ENCODE data around the gene CD302. TPM values are rescaled to one million over a fixed set of nuclear protein-coding genes. Genes with fewer than 3 reads are reported as not detected.

The CD302 gene
- total RNA-seq, 1 donor from 2014 or later: not detected

- H3K4me1 Mint-ChIP-seq (ENCODE audit: low read depth, unreplicated experiment): no peaks in the 10 kb centered on the region
- no peaks in the 10 kb centered on the region for H3K36me3 Mint-ChIP-seq (ENCODE audit: unreplicated experiment)
- H3K4me3 Mint-ChIP-seq (ENCODE audit: unreplicated experiment): no peak overlapping the region
- H3K27me3 Mint-ChIP-seq (ENCODE audit: unreplicated experiment): no peaks in the 10 kb centered on the region
- no peaks in the 10 kb centered on the region for H3K9me3 Mint-ChIP-seq (ENCODE audit: unreplicated experiment)
- H3K27ac Mint-ChIP-seq (ENCODE audit: unreplicated experiment): no peak overlapping the region
- TF ChIP-seq CTCF (IDR thresholded peaks at IDR 0.05; ENCODE audit: partially characterized antibody, unreplicated experiment): no peak
- no peak for DNase-seq
Measured at GRCh38 chr2:159760326-159760725, 37.7 kb downstream of the CD302 start.

GRCh38 chr2:159759577-159759976 is 38.4 kb downstream of the CD302 start:
- no peak for DNase-seq
- H3K4me3 Mint-ChIP-seq (ENCODE audit: unreplicated experiment): no peak overlapping the region
- no peaks in the 10 kb centered on the region for H3K4me1 Mint-ChIP-seq (ENCODE audit: low read depth, unreplicated experiment)
- H3K36me3 Mint-ChIP-seq (ENCODE audit: unreplicated experiment): no peaks in the 10 kb centered on the region
- H3K27me3 Mint-ChIP-seq (ENCODE audit: unreplicated experiment): no peaks in the 10 kb centered on the region
- TF ChIP-seq CTCF (IDR thresholded peaks at IDR 0.05; ENCODE audit: partially characterized antibody, unreplicated experiment): no peak
- no peaks in the 10 kb centered on the region for H3K9me3 Mint-ChIP-seq (ENCODE audit: unreplicated experiment)
- no peak overlapping the region for H3K27ac Mint-ChIP-seq (ENCODE audit: unreplicated experiment)

GRCh38 chr2:159758686-159759085 is 39.3 kb downstream of the CD302 start:
- TF ChIP-seq CTCF (IDR thresholded peaks at IDR 0.05; ENCODE audit: partially characterized antibody, unreplicated experiment): no peak
- H3K4me3 Mint-ChIP-seq (ENCODE audit: unreplicated experiment): no peak overlapping the region
- no peaks in the 10 kb centered on the region for H3K4me1 Mint-ChIP-seq (ENCODE audit: low read depth, unreplicated experiment)
- H3K27me3 Mint-ChIP-seq (ENCODE audit: unreplicated experiment): no peaks in the 10 kb centered on the region
- no peak overlapping the region for H3K27ac Mint-ChIP-seq (ENCODE audit: unreplicated experiment)
- DNase-seq: no peak
- no peaks in the 10 kb centered on the region for H3K9me3 Mint-ChIP-seq (ENCODE audit: unreplicated experiment)
- no peaks in the 10 kb centered on the region for H3K36me3 Mint-ChIP-seq (ENCODE audit: unreplicated experiment)

- no peaks in the 10 kb centered on the region for H3K4me1 Mint-ChIP-seq (ENCODE audit: low read depth, unreplicated experiment)
- H3K27me3 Mint-ChIP-seq (ENCODE audit: unreplicated experiment): no peaks in the 10 kb centered on the region
- H3K36me3 Mint-ChIP-seq (ENCODE audit: unreplicated experiment): no peaks in the 10 kb centered on the region
- DNase-seq: no peak
- no peak for TF ChIP-seq CTCF (IDR thresholded peaks at IDR 0.05; ENCODE audit: partially characterized antibody, unreplicated experiment)
- H3K27ac Mint-ChIP-seq (ENCODE audit: unreplicated experiment): no peak overlapping the region
- H3K4me3 Mint-ChIP-seq (ENCODE audit: unreplicated experiment): no peak overlapping the region
- H3K9me3 Mint-ChIP-seq (ENCODE audit: unreplicated experiment): no peaks in the 10 kb centered on the region
Measured at GRCh38 chr2:159758239-159758638, 39.8 kb downstream of the CD302 start.

GRCh38 chr2:159755788-159756187 is 42.2 kb downstream of the CD302 start:
- H3K4me3 Mint-ChIP-seq (ENCODE audit: unreplicated experiment): no peak overlapping the region
- no peaks in the 10 kb centered on the region for H3K27me3 Mint-ChIP-seq (ENCODE audit: unreplicated experiment)
- DNase-seq: no peak
- peak; percentile 33 for TF ChIP-seq CTCF (IDR thresholded peaks at IDR 0.05; ENCODE audit: partially characterized antibody, unreplicated experiment)
- no peaks in the 10 kb centered on the region for H3K36me3 Mint-ChIP-seq (ENCODE audit: unreplicated experiment)
- H3K27ac Mint-ChIP-seq (ENCODE audit: unreplicated experiment): no peak overlapping the region
- no peaks in the 10 kb centered on the region for H3K9me3 Mint-ChIP-seq (ENCODE audit: unreplicated experiment)
- H3K4me1 Mint-ChIP-seq (ENCODE audit: low read depth, unreplicated experiment): peaks cover 2% of the 10 kb centered on the region
